GM19372 (cell line): Measurements from ENCODE around the gene RTL5.

Experiments
- ATAC-seq: cut with Tn5 transposase; IDR thresholded peaks from one replicate; pipeline ENCODE4 v1.9.1; 2021; ENCODE audit warnings: mild to moderate bottlenecking, low read depth, moderate library complexity; ENCODE audit not compliant: unreplicated experiment

RTL5 gene

GRCh38 chrX:72080150-72080549, 51.6 kb downstream of the RTL5 start:
- no peak for ATAC-seq

- no peak for ATAC-seq
These were observed 52.1 kb downstream of the RTL5 start for GRCh38 chrX:72079607-72080006.

- no peak for ATAC-seq
These were observed 53.3 kb downstream of the RTL5 start for GRCh38 chrX:72078411-72078810.
